Suppressor macrophage (primary cell): ENCODE results near the gene SMOC1.
"Not testable (repeated sequence)": the region's sequence is repeated elsewhere in the genome, so short reads cannot be mapped to it uniquely, and the experiment has no call there.

Source experiments
- DNase-seq, 4 experiments: peaks; one replicate each; pipeline ENCODE4 v3.0.0-alpha.2; 2020 to 2022

Gene SMOC1

DNA sequence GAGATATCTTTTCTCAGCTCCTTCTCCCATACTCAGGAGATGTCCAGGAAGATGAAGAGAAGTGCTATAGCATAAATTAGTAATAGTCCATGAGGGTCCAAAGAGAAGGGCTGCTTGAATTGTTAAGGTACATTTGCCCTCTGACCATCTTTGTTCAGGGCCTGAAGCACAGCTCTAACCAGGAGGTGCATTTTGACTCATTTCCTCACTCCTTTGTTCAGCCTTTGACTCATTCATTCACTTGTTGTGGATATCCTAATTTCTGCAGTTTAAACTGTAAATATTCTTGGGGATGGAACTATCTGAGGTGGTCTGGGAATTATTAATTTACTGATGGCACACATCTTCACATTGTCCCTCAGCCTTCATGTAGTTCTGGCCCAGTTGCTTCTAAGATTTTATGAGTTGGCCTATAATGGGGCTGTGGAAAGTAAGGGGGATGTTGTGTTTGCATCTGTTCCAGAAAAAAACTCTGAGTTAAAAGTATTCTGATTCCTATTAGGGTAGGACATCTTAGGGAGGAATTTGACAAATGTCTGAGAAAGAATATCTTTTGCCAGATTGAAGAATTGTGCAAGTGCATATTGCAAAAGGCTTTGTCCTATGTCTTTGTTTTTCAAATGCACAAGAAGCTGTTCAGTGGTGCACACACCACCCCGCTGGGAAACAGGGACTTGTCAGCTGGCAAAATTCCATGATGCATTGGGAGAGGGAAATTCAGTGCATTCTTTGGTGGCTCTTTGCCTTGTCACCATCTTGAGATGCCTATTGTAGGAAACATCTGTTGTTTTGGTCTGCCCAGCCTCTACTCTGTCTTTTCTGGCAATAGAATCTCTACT lies 22.1 kb downstream of the SMOC1 start:
- no peak for DNase-seq

DNA sequence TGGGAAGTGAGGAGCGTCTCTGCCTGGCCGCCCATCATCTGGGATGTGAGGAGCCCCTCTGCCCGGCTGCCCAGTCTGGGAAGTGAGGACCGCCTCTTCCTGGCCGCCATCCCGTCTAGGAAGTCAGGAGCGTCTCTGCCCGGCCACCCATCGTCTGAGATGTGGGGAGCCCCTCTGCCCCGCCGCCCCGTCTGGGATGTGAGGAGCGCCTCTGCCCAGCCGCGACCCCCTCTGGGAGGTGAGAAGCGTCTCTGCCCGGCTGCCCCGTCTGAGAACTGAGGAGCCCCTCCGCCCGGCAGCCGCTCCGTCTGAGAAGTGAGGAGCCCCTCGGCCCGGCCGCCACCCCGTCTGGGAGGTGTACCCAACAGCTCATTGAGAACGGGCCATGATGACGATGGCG lies 23.8 kb downstream of the SMOC1 start:
- DNase-seq, result not testable (repeated sequence)

DNA sequence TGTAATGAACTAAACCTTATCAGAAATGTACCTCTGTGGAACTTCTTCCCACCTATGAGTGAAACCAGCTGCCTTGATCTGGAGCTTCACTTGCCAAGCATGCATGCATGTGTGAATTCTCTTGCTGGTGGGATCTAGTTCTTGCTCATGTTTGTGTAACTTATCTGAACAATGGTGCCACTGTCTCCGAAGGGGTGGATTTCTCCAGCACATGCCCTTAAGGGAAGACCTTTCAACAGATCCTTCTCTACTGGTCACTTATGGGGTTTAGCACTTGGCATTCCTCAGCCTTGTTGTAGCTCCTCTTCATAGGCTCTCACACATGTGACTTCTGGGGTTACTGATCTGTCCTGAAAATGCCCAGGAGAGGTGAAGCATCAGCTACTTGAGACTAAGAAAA lies 25.0 kb downstream of the SMOC1 start:
- no peak for DNase-seq

DNA sequence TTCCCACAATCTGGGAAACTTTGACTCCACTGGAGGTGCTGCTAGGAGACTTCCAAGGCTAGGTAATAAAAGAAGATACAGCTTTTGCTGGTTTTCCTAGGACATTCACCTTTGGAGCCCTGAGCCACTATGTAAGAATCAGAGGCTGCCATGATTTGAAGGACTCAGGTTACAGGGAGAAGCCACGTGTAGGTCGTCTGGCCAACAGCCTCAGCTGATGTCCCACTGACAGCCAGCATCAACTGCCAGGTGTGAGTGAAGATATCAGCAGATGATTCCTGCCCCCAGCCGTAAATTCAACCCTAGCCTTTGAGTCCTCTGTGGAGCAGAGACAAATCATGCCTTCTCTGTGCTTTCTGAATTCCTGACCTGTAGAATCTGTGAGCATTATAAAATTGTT lies 27.0 kb downstream of the SMOC1 start:
- DNase-seq, result no peak

DNA sequence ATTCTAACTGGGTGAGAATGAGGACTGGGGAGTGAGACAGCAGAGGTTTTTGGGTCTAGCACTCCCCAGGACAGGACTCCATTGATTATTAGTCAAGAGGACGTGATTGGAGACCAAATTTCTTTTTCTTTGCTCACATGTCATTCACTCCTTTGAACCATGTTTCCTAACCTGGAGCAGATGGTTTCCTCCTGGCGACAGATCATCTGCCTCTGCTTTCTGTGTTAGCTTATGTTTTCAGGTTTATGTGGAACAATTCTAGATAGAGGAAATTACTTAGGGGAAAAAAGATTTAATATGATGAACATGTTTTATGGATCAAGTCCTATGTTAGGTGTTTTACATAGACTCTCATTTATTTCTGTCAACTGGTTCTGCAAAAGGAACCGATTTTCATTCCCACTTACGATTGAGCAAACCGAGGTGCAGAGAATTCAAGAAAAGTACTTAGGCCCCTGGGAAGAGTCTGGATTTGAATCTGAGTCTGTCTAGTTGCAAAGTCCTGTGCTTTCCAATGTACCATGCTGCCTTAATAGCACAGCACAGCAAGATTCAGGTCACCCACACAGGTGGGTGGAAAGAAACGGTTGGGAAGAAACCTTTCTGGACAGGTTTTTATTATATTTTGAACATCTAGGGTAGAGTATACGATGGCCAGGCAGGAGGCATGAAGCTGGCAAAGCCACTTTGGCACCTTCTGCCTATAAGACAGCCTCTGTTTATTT lies 30.8 kb downstream of the SMOC1 start:
- DNase-seq, result no peak

DNA sequence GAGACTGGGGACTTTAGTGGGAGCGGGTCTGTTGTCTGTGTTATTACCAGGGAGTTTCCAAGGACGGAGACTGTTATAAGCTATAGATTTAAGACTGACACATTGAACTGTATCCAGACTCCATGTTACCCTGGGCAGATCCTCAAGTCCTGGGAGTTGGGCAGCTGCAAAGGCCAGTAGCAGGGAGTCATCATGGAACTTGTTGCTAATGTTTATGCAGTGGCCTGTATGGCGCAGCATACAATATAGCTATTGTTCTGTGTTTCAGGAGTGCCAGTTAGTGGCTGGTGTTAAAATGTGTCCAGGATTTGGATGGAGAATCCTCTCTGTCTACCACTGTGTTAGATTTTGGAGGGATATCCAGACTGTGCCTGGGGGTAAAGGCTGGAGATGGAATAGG lies 31.7 kb downstream of the SMOC1 start:
- DNase-seq, result no peak

DNA sequence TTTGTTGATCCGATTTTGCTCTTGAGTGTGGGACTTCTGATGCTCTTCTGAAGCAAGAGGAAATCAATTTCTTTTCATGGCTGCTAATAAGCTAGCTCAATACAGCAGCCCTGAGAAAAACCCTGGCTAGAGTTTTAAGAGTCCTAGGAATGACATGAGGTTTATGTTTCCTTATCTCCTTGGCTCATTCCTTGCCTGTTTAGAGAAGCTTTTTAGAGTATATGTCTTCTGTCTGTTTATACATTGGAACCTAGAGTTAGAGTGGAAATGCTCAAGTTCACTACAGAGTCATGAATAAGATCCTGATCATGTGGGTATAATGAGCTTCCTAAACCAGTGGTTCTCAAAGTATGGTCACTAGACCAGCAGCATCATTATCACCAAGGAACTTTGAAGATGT lies 34.5 kb downstream of the SMOC1 start:
- DNase-seq, result no peak

DNA sequence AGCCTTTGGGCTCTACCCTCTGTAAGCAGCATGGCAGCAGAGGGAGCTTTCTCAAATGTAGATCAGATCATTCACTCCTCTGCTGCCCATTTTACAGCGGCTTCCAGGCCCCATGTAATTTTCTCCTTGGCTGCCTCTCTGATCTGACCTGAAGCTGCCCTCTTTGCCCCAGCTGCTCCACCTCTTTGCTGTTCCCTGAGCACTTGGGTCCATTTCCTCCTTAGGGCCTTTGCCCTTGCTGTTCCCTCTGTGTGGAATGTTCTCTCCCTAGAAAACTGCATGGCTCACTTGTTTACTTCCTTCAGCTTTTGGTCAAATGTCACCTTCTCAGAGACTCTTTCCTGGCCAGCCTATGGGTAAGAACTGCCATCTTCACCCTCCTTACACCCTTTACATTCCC lies 37.2 kb downstream of the SMOC1 start:
- no peak for DNase-seq

DNA sequence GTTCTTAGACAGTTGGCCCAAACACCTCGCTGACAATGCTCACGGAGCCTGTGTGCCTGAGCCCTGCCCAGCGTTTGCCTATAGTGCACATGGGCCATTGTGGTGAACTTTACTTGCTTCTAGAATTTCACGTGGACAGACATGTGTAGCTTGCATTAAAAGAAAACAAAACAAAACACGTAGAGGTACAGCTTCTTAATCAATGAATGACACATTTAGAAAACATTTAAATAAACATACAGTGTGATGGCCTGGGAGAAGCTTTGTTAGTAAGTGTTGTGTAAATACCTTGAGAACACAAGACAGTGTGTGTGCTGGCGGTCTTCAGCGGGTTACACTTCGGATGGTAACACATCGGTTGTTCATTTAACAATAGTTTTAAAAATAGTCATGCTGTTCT lies 38.1 kb downstream of the SMOC1 start:
- no peak for DNase-seq

DNA sequence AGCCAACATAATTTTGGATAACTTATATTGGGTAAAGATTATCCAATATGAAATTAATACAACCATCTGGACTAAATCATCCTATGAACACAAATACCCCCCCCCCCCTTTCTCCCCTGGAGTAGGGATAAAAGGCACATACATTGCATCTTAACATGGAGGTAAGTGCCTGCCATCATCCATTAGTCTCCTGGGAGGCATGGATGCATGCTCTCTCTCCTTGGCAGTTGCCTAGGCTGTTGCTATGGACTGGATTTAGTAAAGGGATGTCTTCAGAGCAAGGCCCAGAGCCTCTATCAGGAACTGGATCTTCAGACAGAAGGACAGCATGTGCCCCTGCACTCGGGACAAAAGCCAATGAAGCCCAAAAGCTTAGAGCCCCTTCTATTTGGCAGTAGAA lies 40.6 kb downstream of the SMOC1 start:
- no peak for DNase-seq

DNA sequence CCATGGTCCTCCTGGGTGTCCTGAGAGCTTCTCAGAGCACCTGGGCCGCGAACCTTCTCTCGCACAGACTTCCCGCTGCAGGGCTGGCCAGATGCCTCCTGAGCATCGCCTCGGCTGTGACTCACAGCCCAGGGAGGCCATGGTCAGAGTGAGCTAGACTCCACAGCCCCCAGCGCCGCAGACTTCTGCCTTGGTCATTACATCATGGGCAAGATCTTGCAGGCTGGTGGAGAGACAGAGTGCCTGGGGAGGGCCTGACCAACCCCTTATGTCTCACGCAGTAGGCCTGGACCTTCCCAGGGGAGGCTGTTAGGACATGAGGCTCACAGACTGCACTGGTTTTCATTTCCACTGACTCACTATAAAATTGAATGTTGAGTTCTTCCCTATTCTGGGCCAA lies 41.8 kb downstream of the SMOC1 start:
- no peak for DNase-seq

DNA sequence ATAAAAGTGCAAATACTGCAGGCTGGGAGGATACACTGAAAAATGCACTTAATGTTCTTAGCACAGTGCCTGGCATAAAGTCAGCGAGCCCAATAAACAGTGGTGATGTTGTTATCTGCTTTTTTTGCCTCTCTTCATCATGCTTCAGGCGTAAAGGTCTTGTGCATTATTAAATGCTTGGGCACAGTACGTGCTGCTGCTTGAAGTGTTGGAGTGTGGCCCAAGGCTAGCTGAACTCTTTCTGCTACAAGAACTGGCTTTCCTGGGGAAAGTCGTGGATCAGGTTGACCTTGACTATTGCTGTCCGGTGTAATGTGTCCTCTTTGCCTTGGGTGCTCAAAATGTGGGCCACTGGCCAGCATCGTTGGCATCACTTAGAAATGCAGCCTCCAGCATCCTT lies 43.0 kb downstream of the SMOC1 start:
- DNase-seq, result no peak

DNA sequence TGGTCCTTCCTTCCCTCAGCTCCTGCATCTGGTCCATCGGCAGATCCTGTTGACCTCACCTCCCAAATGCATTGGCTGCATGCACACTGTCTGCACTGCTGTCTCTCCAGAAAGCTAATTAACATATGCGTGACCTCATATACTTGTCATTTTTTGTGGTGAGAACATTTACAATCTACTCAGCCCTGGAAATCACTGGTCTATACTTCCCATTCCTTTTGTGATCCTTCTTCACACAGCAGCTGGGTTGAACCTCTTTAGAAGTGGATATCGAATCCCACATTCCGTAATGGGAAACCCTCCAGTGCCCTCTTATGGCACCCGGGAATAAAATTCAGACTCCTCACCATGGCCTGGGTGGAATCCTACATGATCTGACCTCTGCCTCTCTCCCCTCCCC lies 45.0 kb downstream of the SMOC1 start:
- no peak for DNase-seq

DNA sequence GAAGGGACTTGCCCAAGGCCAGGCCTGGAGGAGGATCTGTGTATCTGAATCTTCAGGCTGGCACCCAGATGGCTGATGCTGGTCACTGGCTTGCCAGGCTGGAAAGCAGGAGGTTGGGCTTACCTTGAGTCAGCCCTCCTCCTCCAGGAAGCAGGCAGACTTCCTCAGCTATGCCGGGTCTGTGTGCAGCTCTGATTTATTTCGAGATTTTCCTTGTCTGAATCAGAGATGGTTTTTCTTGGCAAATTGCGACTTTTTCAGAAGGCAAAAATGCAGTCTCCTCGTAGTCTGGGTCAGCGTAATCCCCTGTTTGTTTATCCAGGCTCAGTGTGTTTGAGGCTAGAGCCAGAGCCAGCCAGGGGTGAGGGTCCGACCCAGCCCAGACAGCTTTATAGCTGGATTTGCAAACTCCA lies 48.9 kb downstream of the SMOC1 start:
- no peak for DNase-seq

DNA sequence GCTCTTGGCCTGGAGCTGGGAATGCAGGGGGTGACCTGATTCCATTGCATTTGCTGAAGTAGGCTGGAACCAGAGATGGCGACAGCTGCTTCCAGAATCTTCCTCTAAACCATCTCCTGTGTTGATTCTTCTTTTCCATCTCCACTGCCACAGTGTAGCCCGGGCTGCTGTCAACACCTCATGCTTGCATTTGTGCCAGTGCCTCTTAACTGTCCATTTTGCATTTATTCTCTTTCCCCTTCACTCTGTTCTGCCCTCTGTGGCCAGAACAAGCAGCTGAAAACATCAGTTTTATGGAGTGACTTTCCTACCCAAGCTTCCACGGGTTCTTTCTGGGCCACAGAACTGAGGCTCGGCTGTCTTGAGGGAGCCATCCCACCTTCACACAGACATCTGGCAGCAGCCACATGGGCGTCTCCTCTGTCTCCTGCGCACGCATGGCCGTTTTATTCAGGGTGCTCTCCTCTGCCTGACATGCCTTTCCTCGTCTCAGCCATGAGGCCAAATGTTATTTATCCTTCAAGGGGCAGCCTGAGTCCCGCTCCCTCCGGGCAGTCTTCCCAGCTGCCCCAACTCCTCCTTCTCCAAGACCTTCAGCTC lies 51.7 kb downstream of the SMOC1 start:
- no peak for DNase-seq

DNA sequence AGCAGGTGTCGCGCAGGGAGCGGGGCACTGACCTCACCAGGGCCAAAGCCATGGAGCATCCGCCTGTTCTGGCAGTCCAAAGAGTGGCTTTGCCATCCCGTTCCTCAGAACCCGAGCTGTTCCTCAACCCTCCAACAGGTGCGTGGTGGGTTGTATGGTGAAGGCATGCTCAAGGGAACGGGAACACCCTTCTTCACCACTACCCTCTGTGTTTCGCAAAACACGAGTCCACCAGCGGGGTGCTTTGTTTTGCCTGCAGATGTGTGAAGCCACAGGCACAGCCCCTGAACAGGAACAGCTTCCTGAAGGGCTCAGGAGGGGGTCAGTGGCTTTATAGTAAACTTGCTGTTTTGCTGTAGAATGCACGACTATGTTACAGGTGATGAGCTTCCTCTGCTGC lies 52.7 kb downstream of the SMOC1 start:
- DNase-seq, result no peak

DNA sequence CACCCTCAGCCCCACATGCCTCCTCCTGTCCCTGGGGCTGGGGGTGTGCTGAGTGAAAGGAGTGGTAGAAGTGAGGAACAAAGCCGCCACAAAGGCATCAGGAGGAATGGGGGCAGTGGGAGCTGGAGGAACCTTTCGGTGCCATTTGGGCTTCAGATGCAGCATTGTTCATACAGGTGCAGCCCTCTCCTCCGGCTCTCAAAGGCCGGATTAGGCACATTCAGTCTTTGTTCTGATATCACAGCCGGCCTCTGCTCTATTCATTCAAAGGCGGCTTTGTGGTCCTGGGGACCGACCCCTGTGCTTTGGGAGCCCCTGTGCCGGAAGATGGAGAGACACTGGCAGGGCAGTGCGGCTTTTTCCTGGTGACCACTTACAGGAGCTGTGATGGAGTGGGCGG lies 53.2 kb downstream of the SMOC1 start:
- no peak for DNase-seq

DNA sequence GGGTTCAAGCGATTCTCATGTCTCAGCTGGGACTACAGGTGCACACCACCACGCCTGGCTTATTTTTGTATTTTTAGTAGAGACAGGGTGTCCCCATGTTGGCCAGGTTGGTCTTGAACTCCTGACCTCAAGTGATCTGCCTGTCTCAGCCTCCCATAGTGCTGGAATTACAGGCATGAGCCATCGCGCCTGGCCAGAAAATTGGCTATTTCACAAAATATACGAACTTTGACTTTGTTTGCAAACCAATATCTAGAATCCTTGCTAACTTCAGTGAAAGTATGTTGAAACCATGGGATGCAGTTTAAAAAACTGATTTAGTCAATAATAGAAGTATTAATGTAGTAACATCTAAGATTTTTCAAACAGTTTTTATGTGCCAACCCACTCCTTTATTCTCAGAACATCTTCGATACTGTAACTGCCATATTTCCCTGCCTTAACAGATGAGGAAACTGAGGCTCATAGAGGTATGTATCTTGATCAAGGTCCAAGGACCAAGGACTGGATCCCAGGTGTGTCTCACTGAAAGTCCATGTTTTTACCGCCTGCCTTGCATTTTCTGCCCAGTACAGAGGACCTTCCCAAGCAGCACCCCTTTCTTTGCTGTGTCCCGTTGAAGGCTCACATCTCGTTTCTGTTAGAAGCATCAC lies 54.5 kb downstream of the SMOC1 start:
- no peak for DNase-seq

DNA sequence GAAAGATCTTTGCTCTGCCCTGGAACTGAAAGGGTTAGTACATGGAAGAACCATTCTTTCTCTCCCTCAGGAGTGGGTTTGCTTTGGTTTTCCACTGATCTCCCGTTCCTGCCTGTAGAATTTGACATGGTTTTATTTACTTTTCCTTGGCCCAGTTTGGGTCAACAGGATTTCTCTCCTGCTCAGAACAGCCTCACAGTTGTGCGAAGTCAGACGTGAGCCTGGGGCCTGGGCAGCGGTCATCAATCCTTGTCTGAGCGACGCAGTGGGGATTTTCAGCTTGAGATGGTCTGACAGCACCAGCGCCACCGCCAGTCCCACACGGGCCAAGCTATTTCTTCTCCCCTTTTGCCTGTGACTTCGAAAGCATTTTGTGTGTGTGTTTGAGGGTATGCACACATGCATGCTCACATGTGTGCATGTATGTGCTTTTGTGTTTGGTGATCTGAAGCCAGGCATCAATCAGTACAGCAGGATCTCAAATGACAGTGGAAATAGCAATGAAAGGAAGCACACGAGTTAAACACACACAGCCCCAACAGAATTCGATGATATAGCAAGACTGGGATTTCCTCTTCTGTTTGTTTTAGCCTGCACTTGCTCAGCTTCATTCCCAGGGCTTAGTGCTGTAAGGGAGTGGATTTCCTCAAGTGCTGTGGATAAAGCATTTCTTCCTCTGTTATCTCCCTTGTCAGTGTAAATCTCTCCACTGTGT lies 58.3 kb downstream of the SMOC1 start:
- no peak for DNase-seq

DNA sequence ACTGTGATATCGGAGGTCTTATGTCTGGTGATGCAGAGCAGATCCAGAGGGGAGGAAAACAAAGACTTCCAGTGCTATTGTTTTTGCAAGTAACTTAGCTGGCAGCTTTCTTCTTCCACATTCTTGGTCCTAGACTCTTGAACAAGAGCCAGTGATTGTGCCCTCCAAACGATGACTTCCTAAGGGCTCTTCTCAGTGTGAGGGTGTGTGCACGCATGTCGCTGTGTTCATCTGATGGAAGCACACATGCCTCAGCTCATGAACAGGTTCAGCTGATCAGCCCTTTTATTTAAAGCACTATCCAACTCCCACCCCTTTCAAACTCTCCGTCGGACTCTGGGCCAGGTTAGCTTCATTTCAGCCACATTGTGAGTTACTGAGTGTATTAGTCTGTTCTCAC lies 59.5 kb downstream of the SMOC1 start:
- DNase-seq, result no peak

DNA sequence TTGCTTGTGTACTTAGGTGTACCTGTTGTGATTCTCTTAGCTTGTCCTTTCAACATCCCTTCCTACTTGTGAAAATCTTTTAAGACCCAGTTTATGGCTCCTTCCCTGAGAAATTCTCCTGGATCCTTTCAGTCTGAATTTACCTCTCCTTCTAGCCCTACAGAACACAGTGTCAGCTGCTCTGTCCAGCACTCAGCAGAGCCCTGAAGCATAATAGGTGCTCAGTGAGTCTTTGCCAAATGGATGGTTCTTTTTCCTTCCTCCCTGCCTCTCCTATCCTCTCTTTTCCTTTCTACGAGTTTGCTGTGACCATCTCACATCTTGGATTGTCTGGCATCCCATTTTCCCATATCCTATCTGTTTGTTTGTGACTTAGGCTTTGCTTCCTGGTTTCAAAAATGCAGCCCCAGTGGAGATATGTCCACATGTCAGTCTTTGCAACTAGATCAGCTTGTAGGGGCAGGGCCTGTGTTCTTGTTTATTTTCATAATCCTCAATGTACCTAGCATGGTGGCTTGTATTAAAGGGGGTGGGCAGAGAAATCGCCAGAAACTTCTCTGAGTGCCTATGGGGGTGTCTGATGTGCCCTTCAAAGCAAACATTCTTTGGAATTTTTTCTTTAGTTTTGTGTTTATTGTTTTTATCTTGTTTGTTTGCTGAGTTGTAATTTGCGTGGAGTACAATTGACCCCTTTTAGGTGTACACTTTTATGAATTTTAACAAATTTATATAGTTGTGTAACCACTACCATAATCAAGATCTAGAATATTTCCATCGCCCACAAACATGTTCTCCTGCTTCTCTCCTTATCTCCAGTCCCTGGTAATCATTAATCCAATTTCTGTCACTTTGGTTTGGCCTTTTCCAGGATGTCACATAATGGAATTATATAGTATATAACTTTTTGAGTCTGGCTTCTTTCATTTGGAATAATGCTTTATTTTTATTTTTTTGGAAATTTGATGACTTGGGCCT lies 62.8 kb downstream of the SMOC1 start:
- no peak for DNase-seq
